HepG2 (cell line): ENCODE results near the gene TEX19. TPM values are rescaled to one million over a fixed set of nuclear protein-coding genes. Genes with fewer than 3 reads are reported as not detected.

ENCODE experiments used
- ARNT2 ChIP-seq: sonication (generic); formaldehyde crosslinking; IDR thresholded peaks from 2 replicates; pipeline ENCODE4 v1.8.0; 2022; ENCODE audit warnings: mild to moderate bottlenecking, low read depth, missing genetic modification reagents, moderate library complexity
- FOXA3 ChIP-seq: IDR thresholded peaks from 2 replicates; pipeline ENCODE4 v1.6.1; 2016; ENCODE audit warnings: missing genetic modification reagents, missing compliant biosample characterization
- FOXK1 ChIP-seq: sonication (generic); formaldehyde crosslinking; IDR thresholded peaks from 2 replicates; pipeline ENCODE4 v1.4.0; 2020; ENCODE audit warnings: low read depth, missing genetic modification reagents, borderline replicate concordance
- GATAD1 ChIP-seq: IDR thresholded peaks from 2 replicates; pipeline ENCODE4 v1.6.1; 2016; ENCODE audit warnings: missing genetic modification reagents, missing compliant biosample characterization
- GATAD2A ChIP-seq: IDR thresholded peaks from 2 replicates; pipeline ENCODE4 v1.6.1; 2016
- HIC2 ChIP-seq: sonication (generic); formaldehyde crosslinking; IDR thresholded peaks from 2 replicates; pipeline ENCODE4 v1.9.0; 2022; ENCODE audit warnings: low read depth, missing genetic modification reagents
- HNRNPLL ChIP-seq: fragments of 200-400 bp; formaldehyde crosslinking; IDR thresholded peaks from 2 replicates; pipeline ENCODE4 v1.6.1; 2017; ENCODE audit warnings: mild to moderate bottlenecking, low read depth, low read length; ENCODE audit not compliant: poor library complexity, severe bottlenecking
- IRF2 ChIP-seq: IDR thresholded peaks from 2 replicates; pipeline ENCODE4 v1.6.1; 2018; ENCODE audit warnings: missing genetic modification reagents, missing compliant biosample characterization
- KAT8 ChIP-seq: IDR thresholded peaks from 2 replicates; pipeline ENCODE4 v1.6.1; 2016; ENCODE audit warnings: missing genetic modification reagents, missing compliant biosample characterization
- LCORL ChIP-seq, 2 experiments: fragments of 450-650 bp in 1 of 2; sonication (generic) in 1 of 2; formaldehyde crosslinking in 1 of 2; IDR thresholded peaks; 2 replicates each; pipeline versions ENCODE4 v1.5.0 to v1.6.1; 2017 to 2020; ENCODE audit warnings: antibody characterized with exemption in 1 of 2, missing genetic modification reagents in 1 of 2
- MYC ChIP-seq: sonication (generic); formaldehyde crosslinking; IDR thresholded peaks from 2 replicates; pipeline ENCODE4 v1.9.0; 2021; ENCODE audit warnings: missing genetic modification reagents, borderline replicate concordance
- NR2C2 ChIP-seq: sonication (generic); formaldehyde crosslinking; IDR thresholded peaks from 2 replicates; pipeline ENCODE4 v1.4.0; 2020; ENCODE audit warnings: missing genetic modification reagents, mild to moderate bottlenecking, moderate library complexity, borderline replicate concordance
- NR2F6 ChIP-seq, 2 experiments: IDR thresholded peaks; 2 replicates each; pipeline ENCODE4 v1.6.1; 2016; ENCODE audit warnings: antibody characterized with exemption in 1 of 2, mild to moderate bottlenecking in 1 of 2
- SAP130 ChIP-seq: IDR thresholded peaks from 2 replicates; pipeline ENCODE4 v1.6.1; 2016; ENCODE audit warnings: low read depth
- SKIL ChIP-seq: sonication (generic); formaldehyde crosslinking; IDR thresholded peaks from 2 replicates; pipeline ENCODE4 v1.8.0; 2022; ENCODE audit warnings: missing genetic modification reagents, mild to moderate bottlenecking, moderate library complexity, borderline replicate concordance
- SPEN ChIP-seq: sonication (generic); formaldehyde crosslinking; IDR thresholded peaks from 2 replicates; pipeline ENCODE4 v1.5.1; 2020; ENCODE audit warnings: low read depth, mild to moderate bottlenecking, missing genetic modification reagents
- XRCC5 ChIP-seq: fragments of 200-400 bp; formaldehyde crosslinking; optimal IDR thresholded peaks from 2 replicates; pipeline ENCODE3; 2017; ENCODE audit warnings: mild to moderate bottlenecking, low read length
- YEATS4 ChIP-seq: sonication (generic); formaldehyde crosslinking; IDR thresholded peaks from 2 replicates; pipeline ENCODE4 v1.4.0; 2020; ENCODE audit warnings: missing genetic modification reagents, borderline replicate concordance
- ZBTB7A ChIP-seq: sonication (generic); formaldehyde crosslinking; IDR thresholded peaks from 2 replicates; pipeline ENCODE4 v1.8.0; 2022; ENCODE audit warnings: mild to moderate bottlenecking, missing genetic modification reagents
- ZNF263 ChIP-seq: sonication (generic); formaldehyde crosslinking; IDR thresholded peaks from 2 replicates; pipeline ENCODE4 v1.4.0; 2020; ENCODE audit warnings: missing genetic modification reagents
- ZNF451 ChIP-seq: sonication (generic); formaldehyde crosslinking; IDR thresholded peaks from 2 replicates; pipeline ENCODE4 v1.5.0; 2020; ENCODE audit warnings: mild to moderate bottlenecking, missing genetic modification reagents
- ZNF543 ChIP-seq: sonication (generic); formaldehyde crosslinking; IDR thresholded peaks from 2 replicates; pipeline ENCODE4 v1.4.0; 2020; ENCODE audit warnings: mild to moderate bottlenecking, missing genetic modification reagents
- ZNF564 ChIP-seq: sonication (generic); formaldehyde crosslinking; IDR thresholded peaks from 2 replicates; pipeline ENCODE4 v1.8.1; 2023; ENCODE audit warnings: mild to moderate bottlenecking, missing genetic modification reagents
- polyA plus RNA-seq, 8 experiments: library from polyadenylated mRNA; depleted of rRNA in 3 of 8; stranded (reverse) in 7 of 8; unstranded in 1 of 8; fragments of >200 nt; fragmentation: Illumina TruSeq in 4 of 8; extraction: Trizol in 4 of 8; gene quantifications; 2 replicates each; pipeline versions ENCODE4 v1.2.1 to v1.2.3, GENCODE V29; 2011 to 2016; ENCODE audit warnings: low read depth in 4 of 8, missing spikeins in 1 of 8, mixed read lengths in 1 of 8; ENCODE audit not compliant: insufficient read depth in 1 of 8
- total RNA-seq, 5 experiments: library from RNA; depleted of rRNA; stranded (reverse); fragments of >200 nt; fragmentation: Illumina TruSeq; extraction: Trizol; gene quantifications; 2 replicates each; pipeline ENCODE4 v1.2.3, GENCODE V29; 2016; ENCODE audit warnings: low read depth in 1 of 5
- TF ChIP-seq, protein P1 (sequence below): sonication (generic); formaldehyde crosslinking; IDR thresholded peaks from 2 replicates; pipeline ENCODE4 v1.8.0; 2023; ENCODE audit warnings: mild to moderate bottlenecking, missing genetic modification reagents

Gene TEX19
- total and polyA plus RNA-seq, 2 of the 13 experiments (the other 11 are each of a cell fraction or from before 2014, with no cell fraction given), result 1.3 to 6.0 TPM

DNA sequence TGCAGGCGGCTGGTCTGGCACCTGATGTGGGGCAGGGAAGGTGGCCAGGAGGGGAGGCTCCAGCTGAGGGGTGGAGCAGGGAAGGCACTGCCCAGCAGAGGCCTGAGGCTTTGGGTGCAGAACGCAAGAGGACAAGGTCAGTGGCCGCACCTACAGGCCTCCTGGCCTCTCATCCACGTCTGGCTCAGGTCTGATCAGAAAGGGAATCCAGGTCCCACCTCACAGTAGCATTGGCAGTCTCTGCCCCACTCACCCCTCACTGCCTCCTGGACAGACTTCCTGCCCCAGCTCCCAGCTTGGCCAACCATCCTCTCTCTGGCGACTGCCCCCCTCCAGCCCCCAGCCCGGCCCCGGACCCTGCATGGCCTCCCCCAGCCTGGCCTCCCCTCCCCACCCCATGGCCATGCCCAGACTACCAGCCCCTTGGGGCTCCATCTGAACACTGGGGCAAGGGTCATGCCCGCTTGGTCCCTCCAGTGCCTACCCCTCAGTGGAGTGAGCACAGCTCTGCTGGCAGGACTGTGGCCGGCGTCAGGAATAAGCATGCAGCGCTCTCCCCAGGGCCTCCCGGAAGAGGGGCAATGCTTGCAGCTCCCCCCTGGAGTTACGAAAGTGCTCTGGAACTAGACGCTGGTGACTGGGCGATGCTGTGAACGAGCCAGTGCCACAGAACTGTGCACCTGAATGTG, 17.1 kb downstream of the TEX19 start (continued):
- TF ChIP-seq GATAD2A (peak; percentile 68), LCORL (IDR thresholded peaks at IDR 0.05) (no peak), LCORL (CRISPR knock-in tag; IDR thresholded peaks at IDR 0.05) (peak; percentile 61; the same call in 1 of the 2 replicates), ZNF451 (peak; percentile 56; the same call in 1 of the 2 replicates), FOXA3 (peak; percentile 51), KAT8 (CRISPR knock-in tag) (peak; percentile 65; the same call in 1 of the 2 replicates), ZNF543 (CRISPR knock-in tag) (peak; percentile 49; the same call in 1 of the 2 replicates), HIC2 (CRISPR knock-in tag) (peak; percentile 84), ZNF263 (CRISPR knock-in tag) (no peak), SKIL (CRISPR knock-in tag) (no peak), ARNT2 (peak; percentile 52; the same call in 1 of the 2 replicates), IRF2 (CRISPR knock-in tag) (peak; percentile 47; the same call in 1 of the 2 replicates), SAP130 (peak; percentile 77), NR2C2 (CRISPR knock-in tag) (peak; percentile 20; the same call in 1 of the 2 replicates), GATAD1 (0 out of 2 replicates have a peak, but pooled peaks have one; percentile 26), XRCC5 (no peak), FOXK1 (0 out of 2 replicates have a peak, but pooled peaks have one; percentile 16), MYC (CRISPR knock-in tag) (no peak; the same call in 1 of the 2 replicates), HNRNPLL (peak; percentile 17), YEATS4 (peak; percentile 37; the same call in 1 of the 2 replicates), ZBTB7A (CRISPR knock-in tag) (peak; percentile 90; the same call in 1 of the 2 replicates), ZNF564 (CRISPR knock-in tag) (0 out of 2 replicates have a peak, but pooled peaks have one; percentile 36), SPEN (CRISPR knock-in tag) (peak; percentile 41; the same call in 1 of the 2 replicates), NR2F6 (IDR thresholded peaks at IDR 0.05) (no peak), NR2F6 (CRISPR knock-in tag; IDR thresholded peaks at IDR 0.05) (peak; percentile 31)
- TF ChIP-seq, protein P1, sequence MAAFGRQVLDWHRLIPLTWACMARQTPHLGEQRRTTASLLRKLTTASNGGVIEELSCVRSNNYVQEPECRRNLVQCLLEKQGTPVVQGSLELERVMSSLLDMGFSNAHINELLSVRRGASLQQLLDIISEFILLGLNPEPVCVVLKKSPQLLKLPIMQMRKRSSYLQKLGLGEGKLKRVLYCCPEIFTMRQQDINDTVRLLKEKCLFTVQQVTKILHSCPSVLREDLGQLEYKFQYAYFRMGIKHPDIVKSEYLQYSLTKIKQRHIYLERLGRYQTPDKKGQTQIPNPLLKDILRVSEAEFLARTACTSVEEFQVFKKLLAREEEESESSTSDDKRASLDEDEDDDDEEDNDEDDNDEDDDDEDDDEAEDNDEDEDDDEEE (CRISPR knock-in tag), result peak; percentile 50; the same call in 1 of the 2 replicates
